Measurements from ENCODE around the gene PLD1.
A peak's percentile ranks its signal among the peaks of the same experiment; 100 is the strongest.

The PLD1 gene

DNA sequence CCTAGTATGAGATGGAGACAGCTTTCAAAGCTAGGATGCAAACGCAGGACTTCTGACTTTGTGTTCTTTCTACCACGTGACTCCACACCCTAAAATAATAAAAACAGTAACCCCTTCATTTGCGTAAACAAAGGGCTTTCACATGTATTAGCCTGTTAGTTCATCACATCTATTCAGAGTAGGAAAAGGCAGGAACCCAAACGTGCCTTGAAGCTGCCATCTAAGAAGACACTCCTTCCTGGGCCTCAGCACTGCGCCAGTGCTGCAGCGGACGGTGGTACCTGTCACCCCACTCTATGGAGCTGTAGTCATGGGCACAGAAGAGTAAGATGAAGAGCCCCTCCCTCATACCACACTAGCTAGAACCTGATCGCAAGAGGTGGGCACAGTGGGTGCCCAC lies 34.3 kb downstream of the PLD1 start:
- Histone ChIP-seq H3K9ac (ENCODE audit: low read depth, low read length) (no peak overlapping the region), H3K36me3 (ENCODE audit: insufficient read depth, low read length) (no peaks in the 10 kb centered on the region), H3K4me2 (ENCODE audit: low read length) (no peak overlapping the region), H3K4me3 (ENCODE audit: low read length) (no peak overlapping the region), H3K9me3 (replicated peaks; ENCODE audit: low read length) (no peaks in the 10 kb centered on the region), H3K27me3 (ENCODE audit: control insufficient read depth, insufficient read depth, low read length) (no peaks in the 10 kb centered on the region), H3K4me1 (ENCODE audit: control insufficient read depth, insufficient read depth, low read length) (peaks cover 8% of the 10 kb centered on the region)

DNA sequence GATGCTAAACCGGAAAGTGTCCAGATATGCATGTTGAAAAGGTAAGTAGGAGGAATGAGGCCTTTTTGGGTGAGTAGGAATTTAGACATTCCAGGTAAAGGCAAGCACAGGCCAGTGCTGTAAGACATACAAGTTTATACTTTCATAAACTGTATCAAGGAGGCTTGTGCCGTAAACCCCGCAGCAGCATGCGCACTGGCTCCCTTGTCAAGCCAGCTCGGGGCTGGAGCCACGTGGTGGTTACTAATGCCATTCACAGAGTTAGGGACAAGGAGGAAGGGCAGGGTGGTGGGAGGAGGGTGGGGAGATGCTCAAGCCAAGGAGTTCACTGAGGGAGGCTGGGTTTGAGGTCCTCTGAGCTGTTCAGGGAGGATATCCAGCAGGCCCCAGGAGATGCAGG lies 35.8 kb downstream of the PLD1 start:
- no peaks in the 10 kb centered on the region for H3K9me3 ChIP-seq (replicated peaks; ENCODE audit: low read length)
- H3K9ac ChIP-seq (ENCODE audit: low read depth, low read length): no peak overlapping the region
- H3K27me3 ChIP-seq (ENCODE audit: control insufficient read depth, insufficient read depth, low read length): no peaks in the 10 kb centered on the region
- H3K4me1 ChIP-seq (ENCODE audit: control insufficient read depth, insufficient read depth, low read length): peaks cover 8% of the 10 kb centered on the region
- H3K4me2 ChIP-seq (ENCODE audit: low read length): no peak overlapping the region
- H3K4me3 ChIP-seq (ENCODE audit: low read length): no peak overlapping the region
- H3K36me3 ChIP-seq (ENCODE audit: insufficient read depth, low read length): no peaks in the 10 kb centered on the region

DNA sequence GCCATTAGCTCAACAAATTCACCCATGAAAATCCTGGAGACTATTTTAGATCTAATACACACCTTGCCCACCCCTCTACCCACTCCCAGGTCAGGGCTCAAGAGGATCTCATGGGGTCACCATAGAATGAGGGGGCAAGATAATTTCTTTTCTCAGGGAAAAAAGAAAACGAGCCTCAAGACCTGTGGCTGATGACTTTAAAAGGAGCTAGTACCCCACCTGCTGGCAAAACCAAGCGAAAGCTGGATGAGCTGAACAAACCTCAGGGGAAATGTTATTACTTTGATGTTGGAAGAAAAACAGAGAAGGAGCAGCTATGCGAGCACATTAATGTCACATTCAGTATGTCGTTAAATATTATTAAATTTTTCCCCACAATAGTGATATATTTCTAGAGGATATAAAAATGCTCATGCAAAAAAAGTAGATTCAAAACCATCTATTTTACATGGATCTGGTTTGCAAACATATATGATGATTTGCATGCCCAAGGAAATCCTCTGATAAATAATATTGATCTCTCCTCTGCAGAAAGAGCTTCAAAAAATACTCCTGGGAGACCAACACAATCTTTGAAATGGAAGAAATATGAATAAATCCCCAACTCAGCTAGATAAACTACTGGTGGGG lies 37.7 kb downstream of the PLD1 start:
- H3K9me3 ChIP-seq (replicated peaks; ENCODE audit: low read length): no peaks in the 10 kb centered on the region
- no peak overlapping the region for H3K9ac ChIP-seq (ENCODE audit: low read depth, low read length)
- H3K4me3 ChIP-seq (ENCODE audit: low read length): no peak overlapping the region
- H3K4me1 ChIP-seq (ENCODE audit: control insufficient read depth, insufficient read depth, low read length): peaks cover 8% of the 10 kb centered on the region
- no peaks in the 10 kb centered on the region for H3K36me3 ChIP-seq (ENCODE audit: insufficient read depth, low read length)
- no peaks in the 10 kb centered on the region for H3K27me3 ChIP-seq (ENCODE audit: control insufficient read depth, insufficient read depth, low read length)
- no peak overlapping the region for H3K4me2 ChIP-seq (ENCODE audit: low read length)

DNA sequence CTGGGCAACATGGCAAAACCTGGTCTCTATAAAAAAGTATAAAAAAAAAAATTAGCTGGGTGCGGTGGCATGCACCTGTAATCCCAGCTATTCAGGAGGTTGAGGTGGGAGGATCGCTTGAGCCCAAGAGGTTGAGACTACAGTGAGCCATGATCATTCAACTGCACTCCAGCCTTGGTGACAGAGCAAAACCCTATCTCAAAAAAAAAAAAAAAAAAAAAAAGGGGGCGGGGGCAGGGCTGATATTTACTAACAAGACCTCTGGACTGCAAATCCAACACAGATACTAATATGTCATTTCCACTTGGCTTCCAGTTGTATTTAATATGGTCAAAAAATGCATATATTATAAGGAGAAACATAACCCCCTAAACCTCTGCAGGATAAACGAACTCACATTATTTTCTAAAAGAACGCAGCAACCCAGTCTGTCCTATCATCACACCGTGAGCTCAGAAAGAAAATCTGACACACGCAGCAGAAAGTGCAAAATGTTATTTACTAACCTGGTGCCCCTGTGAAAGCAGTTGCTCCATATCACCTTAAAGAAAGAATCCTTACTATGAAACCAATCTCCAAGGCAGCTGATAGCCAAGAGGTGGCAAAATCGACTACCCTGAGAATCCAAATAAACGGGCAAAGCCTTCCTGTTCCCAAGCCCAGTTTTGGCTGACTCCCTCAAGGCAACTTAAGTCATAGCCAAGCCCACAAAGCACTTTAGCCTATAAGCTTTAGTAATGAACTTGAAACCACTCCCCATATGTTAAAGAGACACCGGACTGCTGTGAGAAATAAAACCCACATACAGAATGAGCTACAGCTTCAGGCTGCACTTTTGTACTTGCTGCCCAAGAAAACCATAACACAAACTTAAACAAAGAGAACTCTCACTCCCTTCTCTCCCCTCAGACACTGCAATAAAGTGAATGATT lies 39.3 kb downstream of the PLD1 start:
- Histone ChIP-seq H3K27me3 (ENCODE audit: control insufficient read depth, insufficient read depth, low read length) (no peaks in the 10 kb centered on the region), H3K9ac (ENCODE audit: low read depth, low read length) (peak overlapping the region; percentile 46), H3K4me1 (ENCODE audit: control insufficient read depth, insufficient read depth, low read length) (peaks cover 8% of the 10 kb centered on the region), H3K36me3 (ENCODE audit: insufficient read depth, low read length) (no peaks in the 10 kb centered on the region), H3K9me3 (replicated peaks; ENCODE audit: low read length) (no peaks in the 10 kb centered on the region), H3K4me3 (ENCODE audit: low read length) (peak overlapping the region; percentile 59), H3K4me2 (ENCODE audit: low read length) (peak overlapping the region; percentile 75)

DNA sequence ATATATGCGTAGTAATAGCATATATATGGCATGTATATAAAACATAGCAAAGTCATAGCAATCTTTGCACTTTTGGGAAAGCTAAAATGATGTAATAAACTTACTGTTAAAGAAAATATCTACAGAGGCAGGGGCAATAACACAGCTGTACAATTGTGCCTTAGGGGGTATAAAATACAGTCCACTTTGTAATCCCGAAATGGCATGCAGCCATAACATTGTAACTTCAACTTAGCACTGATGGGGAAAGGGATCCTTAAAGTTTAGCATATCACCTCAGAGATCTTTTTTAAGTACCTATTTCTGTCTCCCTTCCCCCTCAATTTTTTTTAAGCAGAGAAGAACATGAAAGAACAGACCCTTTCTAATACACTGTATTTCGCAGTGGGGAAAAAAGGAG lies 40.8 kb downstream of the PLD1 start:
- Histone ChIP-seq H3K27me3 (ENCODE audit: control insufficient read depth, insufficient read depth, low read length) (no peaks in the 10 kb centered on the region), H3K9ac (ENCODE audit: low read depth, low read length) (no peak overlapping the region), H3K36me3 (ENCODE audit: insufficient read depth, low read length) (no peaks in the 10 kb centered on the region), H3K4me3 (ENCODE audit: low read length) (no peak overlapping the region), H3K9me3 (replicated peaks; ENCODE audit: low read length) (no peaks in the 10 kb centered on the region), H3K4me1 (ENCODE audit: control insufficient read depth, insufficient read depth, low read length) (peaks cover 13% of the 10 kb centered on the region), H3K4me2 (ENCODE audit: low read length) (no peak overlapping the region)

DNA sequence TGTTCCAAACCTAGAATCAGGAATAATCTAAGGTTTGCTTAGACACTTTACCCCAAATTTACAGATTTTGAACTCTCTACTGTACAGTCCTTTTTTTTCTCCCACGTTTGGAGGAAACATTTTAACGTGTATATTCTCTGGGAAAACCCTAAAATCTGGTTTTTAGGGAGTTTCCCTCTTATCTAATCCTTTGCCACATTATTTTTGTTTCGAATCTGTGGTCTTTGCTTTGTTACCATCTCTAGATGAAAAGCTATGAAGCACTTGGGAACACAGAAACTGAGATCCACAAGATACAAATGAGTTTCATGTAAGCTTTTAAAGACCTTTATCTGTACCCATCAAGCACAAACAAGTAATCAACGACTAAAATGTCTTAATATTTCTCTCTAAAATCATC lies 41.3 kb downstream of the PLD1 start:
- Histone ChIP-seq H3K9ac (ENCODE audit: low read depth, low read length) (no peak overlapping the region), H3K27me3 (ENCODE audit: control insufficient read depth, insufficient read depth, low read length) (no peaks in the 10 kb centered on the region), H3K9me3 (replicated peaks; ENCODE audit: low read length) (no peaks in the 10 kb centered on the region), H3K4me1 (ENCODE audit: control insufficient read depth, insufficient read depth, low read length) (peaks cover 13% of the 10 kb centered on the region), H3K36me3 (ENCODE audit: insufficient read depth, low read length) (no peaks in the 10 kb centered on the region), H3K4me2 (ENCODE audit: low read length) (no peak overlapping the region), H3K4me3 (ENCODE audit: low read length) (no peak overlapping the region)

DNA sequence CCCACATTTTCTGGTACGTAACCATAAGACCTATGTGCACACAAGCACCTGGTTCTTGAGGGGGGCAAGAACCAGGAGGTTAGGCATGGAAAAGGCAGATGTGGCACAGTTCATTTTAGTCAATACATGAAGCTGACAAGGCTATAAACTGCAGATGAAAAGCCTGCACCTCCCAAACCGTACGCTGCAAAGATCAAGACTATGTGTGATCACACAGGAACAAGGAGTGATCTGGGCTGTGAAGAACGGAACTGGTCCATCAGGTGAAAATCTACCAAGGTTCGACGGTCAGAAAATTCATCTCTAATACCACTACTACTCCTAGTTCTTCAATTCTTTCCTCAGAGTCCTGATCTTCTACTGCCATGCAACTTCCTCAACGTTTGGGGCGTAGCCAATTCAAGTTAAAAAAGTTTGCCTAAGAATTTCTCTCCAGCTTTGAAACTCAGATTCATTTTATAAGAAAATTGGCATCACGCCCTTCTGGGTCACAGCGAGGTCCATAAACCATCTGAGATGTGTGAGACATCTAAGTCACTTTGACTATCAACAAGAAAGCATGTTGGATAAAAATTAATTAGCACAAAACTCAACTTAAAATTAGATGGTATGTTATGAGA lies 41.9 kb downstream of the PLD1 start:
- Histone ChIP-seq H3K36me3 (ENCODE audit: insufficient read depth, low read length) (no peaks in the 10 kb centered on the region), H3K9me3 (replicated peaks; ENCODE audit: low read length) (no peaks in the 10 kb centered on the region), H3K4me2 (ENCODE audit: low read length) (no peak overlapping the region), H3K27me3 (ENCODE audit: control insufficient read depth, insufficient read depth, low read length) (no peaks in the 10 kb centered on the region), H3K4me1 (ENCODE audit: control insufficient read depth, insufficient read depth, low read length) (peaks cover 13% of the 10 kb centered on the region), H3K4me3 (ENCODE audit: low read length) (no peak overlapping the region), H3K9ac (ENCODE audit: low read depth, low read length) (no peak overlapping the region)

DNA sequence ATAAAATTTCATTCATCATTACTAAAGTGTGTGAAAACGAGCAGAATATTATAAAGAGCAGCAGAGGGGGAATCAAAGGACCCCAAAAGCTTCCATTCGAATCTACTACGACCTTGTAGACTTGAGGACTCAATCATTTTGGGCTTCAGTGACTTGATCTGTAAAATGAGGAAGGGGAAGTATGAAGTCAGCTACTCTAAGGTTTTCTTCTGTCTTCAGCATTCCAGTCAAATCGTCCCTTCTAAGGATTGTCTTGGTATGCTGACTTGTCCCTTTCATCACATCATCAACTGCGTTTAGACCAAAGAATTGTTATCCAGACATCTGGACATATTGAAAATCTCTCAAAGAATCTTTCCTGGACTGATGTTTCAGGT lies 44.8 kb downstream of the PLD1 start:
- no peak overlapping the region for H3K9ac ChIP-seq (ENCODE audit: low read depth, low read length)
- peaks cover 4% of the 10 kb centered on the region for H3K4me1 ChIP-seq (ENCODE audit: control insufficient read depth, insufficient read depth, low read length)
- H3K4me2 ChIP-seq (ENCODE audit: low read length): no peak overlapping the region
- H3K9me3 ChIP-seq (replicated peaks; ENCODE audit: low read length): no peaks in the 10 kb centered on the region
- H3K27me3 ChIP-seq (ENCODE audit: control insufficient read depth, insufficient read depth, low read length): no peaks in the 10 kb centered on the region
- no peaks in the 10 kb centered on the region for H3K36me3 ChIP-seq (ENCODE audit: insufficient read depth, low read length)
- H3K4me3 ChIP-seq (ENCODE audit: low read length): no peak overlapping the region

DNA sequence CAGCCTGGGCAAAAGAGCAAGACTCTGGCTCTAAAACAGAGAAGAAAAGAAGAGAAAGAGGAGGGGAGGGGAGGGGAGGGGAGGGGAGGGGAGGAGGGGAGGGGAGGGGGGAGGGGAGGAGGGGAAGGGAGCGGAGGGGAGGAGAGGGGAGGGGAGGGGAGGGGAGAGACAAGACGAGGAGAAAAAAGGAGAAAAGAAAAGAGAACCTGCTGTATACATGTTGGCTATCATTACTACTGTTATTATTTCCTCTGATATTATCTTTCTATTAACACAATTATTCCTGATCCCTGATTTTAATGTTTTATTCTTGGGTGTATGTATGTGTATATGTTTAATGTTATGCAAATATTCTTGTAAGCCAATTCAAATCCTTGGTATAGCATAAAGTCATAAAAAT lies 46.9 kb downstream of the PLD1 start:
- Histone ChIP-seq H3K27me3 (ENCODE audit: control insufficient read depth, insufficient read depth, low read length) (no peaks in the 10 kb centered on the region), H3K36me3 (ENCODE audit: insufficient read depth, low read length) (no peaks in the 10 kb centered on the region), H3K9ac (ENCODE audit: low read depth, low read length) (no peak overlapping the region), H3K4me3 (ENCODE audit: low read length) (no peak overlapping the region), H3K4me1 (ENCODE audit: control insufficient read depth, insufficient read depth, low read length) (peaks cover 4% of the 10 kb centered on the region), H3K9me3 (replicated peaks; ENCODE audit: low read length) (no peaks in the 10 kb centered on the region), H3K4me2 (ENCODE audit: low read length) (no peak overlapping the region)

DNA sequence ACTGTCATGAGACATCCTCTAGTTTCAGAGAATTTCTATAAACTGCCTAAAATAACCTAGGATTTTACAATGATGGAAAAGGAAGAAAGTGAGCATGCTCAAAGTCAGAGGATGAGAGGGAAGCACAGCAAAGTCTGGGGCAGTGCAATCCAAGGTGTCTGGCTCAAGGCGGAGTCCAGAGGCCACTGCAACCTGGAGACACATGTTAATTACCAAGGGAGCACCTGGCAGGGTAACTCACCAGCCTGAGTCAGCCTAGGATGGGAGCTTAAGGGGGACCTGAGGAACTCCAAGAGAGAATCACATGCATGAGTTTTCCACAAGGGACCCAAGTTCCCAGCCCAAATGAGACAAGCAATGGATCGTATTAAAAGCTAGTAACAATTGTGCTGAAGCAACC lies 49.8 kb downstream of the PLD1 start:
- Histone ChIP-seq H3K9ac (ENCODE audit: low read depth, low read length) (no peak overlapping the region), H3K4me1 (ENCODE audit: control insufficient read depth, insufficient read depth, low read length) (peaks cover 3% of the 10 kb centered on the region), H3K9me3 (replicated peaks; ENCODE audit: low read length) (no peaks in the 10 kb centered on the region), H3K36me3 (ENCODE audit: insufficient read depth, low read length) (no peaks in the 10 kb centered on the region), H3K4me2 (ENCODE audit: low read length) (no peak overlapping the region), H3K27me3 (ENCODE audit: control insufficient read depth, insufficient read depth, low read length) (no peaks in the 10 kb centered on the region), H3K4me3 (ENCODE audit: low read length) (no peak overlapping the region)

DNA sequence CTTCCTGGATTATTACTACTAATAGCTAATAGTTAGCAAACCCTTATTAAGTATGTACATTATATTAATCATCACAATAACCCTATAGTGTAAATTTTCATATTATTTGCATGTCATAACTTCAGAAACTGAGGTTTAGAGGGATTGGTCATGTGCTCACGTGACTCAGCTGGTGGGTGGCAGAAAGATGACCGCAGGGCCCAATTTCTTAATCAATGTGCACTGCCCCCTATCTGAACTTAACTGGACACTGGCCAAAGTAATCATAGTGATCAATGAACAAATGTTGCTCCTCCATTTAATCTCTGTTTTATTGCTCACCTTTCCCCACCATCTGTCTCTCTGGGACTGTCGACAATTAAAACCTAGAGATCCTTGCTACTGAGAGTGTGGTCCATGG lies 52.2 kb downstream of the PLD1 start:
- Histone ChIP-seq H3K9ac (ENCODE audit: low read depth, low read length) (no peak overlapping the region), H3K4me3 (ENCODE audit: low read length) (no peak overlapping the region), H3K9me3 (replicated peaks; ENCODE audit: low read length) (no peaks in the 10 kb centered on the region), H3K36me3 (ENCODE audit: insufficient read depth, low read length) (no peaks in the 10 kb centered on the region), H3K4me1 (ENCODE audit: control insufficient read depth, insufficient read depth, low read length) (peaks cover 8% of the 10 kb centered on the region), H3K4me2 (ENCODE audit: low read length) (no peak overlapping the region), H3K27me3 (ENCODE audit: control insufficient read depth, insufficient read depth, low read length) (no peaks in the 10 kb centered on the region)
